Endothelial cell of umbilical vein (primary cell): ENCODE data around the gene TICRR.

Experiments used
- EZH2 ChIP-seq: IDR thresholded peaks from 2 replicates; pipeline ENCODE4 v1.6.1; 2012; ENCODE audit warnings: borderline replicate concordance, low read depth, mild to moderate bottlenecking, moderate library complexity, low read length, inconsistent platforms; ENCODE audit not compliant: severe bottlenecking
- POLR2AphosphoS5 ChIP-seq: IDR thresholded peaks from 2 replicates; pipeline ENCODE4 v1.6.1; 2012; ENCODE audit warnings: low read depth, mild to moderate bottlenecking, control low read depth, low read length, moderate library complexity; ENCODE audit not compliant: insufficient read depth

GRCh38 chr15:89649716-89650115, 74.4 kb downstream of the TICRR start:
- no peak for TF ChIP-seq POLR2AphosphoS5
- TF ChIP-seq EZH2: no peak
